GM23338 (cell line): ENCODE measurements around the gene KLRG1. TPM values are rescaled to one million over a fixed set of nuclear protein-coding genes. Genes with fewer than 3 reads are reported as not detected.
A peak's percentile ranks its signal among the peaks of the same experiment; 100 is the strongest.

Source experiments
- ATAC-seq: fragments of 200-7000 bp; cut with Tn5 transposase; 3 replicates; pipeline ENCODE4 v1.9.1; 2020
- DNase-seq: peaks from one replicate; pipeline ENCODE4 v3.0.0-alpha.2; 2015; ENCODE audit warnings: low spot score
- H2AFZ ChIP-seq: fragments of 200-600 bp; sonication (generic); 2 replicates; pipeline ENCODE4 v1.8.0; 2016; ENCODE audit warnings: antibody characterized with exemption, mild to moderate bottlenecking, moderate library complexity
- H3F3A ChIP-seq: fragments of 200-600 bp; sonication (generic); replicated peaks from 2 replicates; pipeline ENCODE4 v1.8.0; 2017; ENCODE audit warnings: antibody characterized with exemption, mixed run types, low read depth
- H3K27ac ChIP-seq: fragments of 200-600 bp; sonication (generic); 2 replicates; pipeline ENCODE4 v1.6.1; 2016; ENCODE audit warnings: low read depth
- H3K27me3 ChIP-seq: fragments of 200-600 bp; sonication (generic); 2 replicates; pipeline ENCODE4 v1.8.0; 2016; ENCODE audit warnings: mild to moderate bottlenecking, mixed run types, moderate library complexity; ENCODE audit not compliant: insufficient read depth
- H3K36me3 ChIP-seq: fragments of 200-600 bp; sonication (generic); 2 replicates; pipeline ENCODE4 v1.8.0; 2016; ENCODE audit warnings: mild to moderate bottlenecking; ENCODE audit not compliant: insufficient read depth
- H3K4me1 ChIP-seq: fragments of 200-600 bp; sonication (generic); 2 replicates; pipeline ENCODE4 v1.8.0; 2016; ENCODE audit warnings: mild to moderate bottlenecking, moderate library complexity; ENCODE audit not compliant: insufficient read depth
- H3K4me2 ChIP-seq: fragments of 200-600 bp; sonication (generic); 2 replicates; pipeline ENCODE4 v1.7.1; 2017; ENCODE audit warnings: mixed run types
- H3K4me3 ChIP-seq: fragments of 200-600 bp; sonication (generic); 2 replicates; pipeline ENCODE4 v1.6.1; 2016; ENCODE audit warnings: mixed run types
- H3K79me2 ChIP-seq: fragments of 200-600 bp; sonication (generic); replicated peaks from 2 replicates; pipeline ENCODE4 v1.8.0; 2017; ENCODE audit warnings: mild to moderate bottlenecking; ENCODE audit not compliant: insufficient read depth
- H3K9me2 ChIP-seq: fragments of 200-600 bp; sonication (generic); 2 replicates; pipeline ENCODE4 v1.8.0; 2017; ENCODE audit not compliant: insufficient read depth
- H4K20me1 ChIP-seq: fragments of 200-600 bp; sonication (generic); replicated peaks from 2 replicates; pipeline ENCODE4 v1.8.0; 2017; ENCODE audit warnings: mild to moderate bottlenecking; ENCODE audit not compliant: insufficient read depth
- H3K27ac Mint-ChIP-seq: 2 replicates; pipeline ENCODE4 v1.8.0; 2020; ENCODE audit warnings: inconsistent platforms, mild to moderate bottlenecking, moderate library complexity, mixed read lengths
- H3K27me3 Mint-ChIP-seq: 3 replicates; pipeline ENCODE4 v1.8.0; 2022; ENCODE audit warnings: low read depth, mild to moderate bottlenecking, moderate library complexity, mixed read lengths, inconsistent platforms; ENCODE audit not compliant: insufficient read depth, poor library complexity
- H3K36me3 Mint-ChIP-seq: 3 replicates; pipeline ENCODE4 v1.8.0; 2021; ENCODE audit warnings: low read depth, mild to moderate bottlenecking, inconsistent platforms, moderate library complexity, mixed read lengths
- H3K4me1 Mint-ChIP-seq: 3 replicates; pipeline ENCODE4 v1.8.0; 2020; ENCODE audit warnings: mild to moderate bottlenecking, inconsistent platforms, mixed read lengths
- H3K4me3 Mint-ChIP-seq: 3 replicates; pipeline ENCODE4 v1.8.0; 2021; ENCODE audit warnings: moderate library complexity, mild to moderate bottlenecking, inconsistent platforms, mixed read lengths
- H3K9me3 Mint-ChIP-seq: 3 replicates; pipeline ENCODE4 v1.8.0; 2020; ENCODE audit warnings: moderate library complexity, mild to moderate bottlenecking, inconsistent platforms, mixed read lengths
- CTCF ChIP-seq, 2 experiments: fragments of 200-600 bp in 1 of 2; sonication (generic) in 1 of 2; conservative IDR thresholded peaks; 2 replicates each; pipeline versions ENCODE4 v1.5.1 to v1.6.1; 2016 to 2017; ENCODE audit warnings: antibody characterized with exemption in 2 of 2, low read depth in 2 of 2, mild to moderate bottlenecking in 2 of 2, moderate library complexity in 1 of 2
- EZH2 ChIP-seq: fragments of 200-600 bp; sonication (generic); IDR thresholded peaks from one replicate; pipeline ENCODE4 v1.8.0; 2017; ENCODE audit warnings: antibody characterized with exemption, mild to moderate bottlenecking, low read depth; ENCODE audit not compliant: unreplicated experiment
- EZH2phosphoT487 ChIP-seq: fragments of 200-600 bp; sonication (generic); IDR thresholded peaks from one replicate; pipeline ENCODE4 v1.8.1; 2018; ENCODE audit warnings: antibody characterized with exemption; ENCODE audit not compliant: unreplicated experiment
- POLR2AphosphoS5 ChIP-seq: IDR thresholded peaks from 2 replicates; pipeline ENCODE4 v1.6.1; 2016; ENCODE audit warnings: antibody characterized with exemption, low read depth
- STAT1 ChIP-seq: IDR thresholded peaks from one replicate; pipeline ENCODE4 v1.6.1; 2016; ENCODE audit warnings: antibody characterized with exemption; ENCODE audit not compliant: unreplicated experiment
- ZNF114 ChIP-seq: fragments of 250-450 bp; sonication (Bioruptor Pico); IDR thresholded peaks from 2 replicates; pipeline ENCODE4 v1.5.0; 2020; ENCODE audit warnings: mild to moderate bottlenecking, moderate library complexity
- ZNF331 ChIP-seq: fragments of 250-450 bp; sonication (Bioruptor Pico); IDR thresholded peaks from 2 replicates; pipeline ENCODE4 v1.5.0; 2020; ENCODE audit warnings: low read depth, mild to moderate bottlenecking, moderate library complexity
- ZNF462 ChIP-seq: fragments of 250-450 bp; sonication (Bioruptor Pico); IDR thresholded peaks from 2 replicates; pipeline ENCODE4 v1.5.0; 2020; ENCODE audit warnings: mild to moderate bottlenecking, moderate library complexity
- polyA plus RNA-seq: library from polyadenylated mRNA; unstranded; fragments of >200 nt; fragmentation: Nextera tagmentation; extraction: Ambion mirVana; gene quantifications from 2 replicates; pipeline ENCODE4 v1.2.1, GENCODE V29; 2016
- total RNA-seq: library from RNA; depleted of rRNA; stranded (reverse); fragments of >200 nt; shearing (Covaris generic); gene quantifications from 2 replicates; pipeline ENCODE4 v1.2.3, GENCODE V29; 2014

Gene KLRG1
- total and polyA plus RNA-seq, 2 experiments from 2014 or later, result 5.1 to 7.9 TPM

- no peak for ATAC-seq
These were observed 47.5 kb upstream of the KLRG1 start for GRCh38 chr12:8941691-8942478.

More at GRCh38 chr12:8941691-8942478, 47.5 kb upstream of the KLRG1 start:
- Histone ChIP-seq H3K27ac (peak overlapping the region; percentile 89), H3K36me3 (peaks cover 66% of the 10 kb centered on the region), H3K9me2 (no peaks in the 10 kb centered on the region), H3F3A (peaks cover 72% of the 10 kb centered on the region), H4K20me1 (peaks cover 48% of the 10 kb centered on the region), H2AFZ (no peak overlapping the region), H3K27me3 (no peaks in the 10 kb centered on the region), H3K4me1 (no peaks in the 10 kb centered on the region; the same call in 1 of the 2 replicates), H3K4me2 (no peak overlapping the region), H3K79me2 (peaks cover 35% of the 10 kb centered on the region), H3K4me3 (no peak overlapping the region)
- Mint-ChIP-seq H3K4me1 (peaks cover 8% of the 10 kb centered on the region), H3K27ac (peak overlapping the region; percentile 1; the same call in 1 of the 2 replicates), H3K27me3 (peaks cover 5% of the 10 kb centered on the region), H3K4me3 (no peak overlapping the region), H3K36me3 (peaks cover 75% of the 10 kb centered on the region), H3K9me3 (no peaks in the 10 kb centered on the region)
- DNase-seq, result peak; percentile 24
- TF ChIP-seq ZNF331 (CRISPR knock-in tag), result no peak
- TF ChIP-seq EZH2phosphoT487, result no peak
- TF ChIP-seq CTCF (conservative IDR thresholded peaks at IDR 0.05; ENCODE audit: low read depth in 2 of 2), result 0 out of 4 replicates have a peak, but pooled peaks of 1 of the 2 experiments have one; percentile 8
- TF ChIP-seq ZNF114 (CRISPR knock-in tag), result no peak
- TF ChIP-seq EZH2, result no peak
- TF ChIP-seq STAT1, result no peak
- TF ChIP-seq POLR2AphosphoS5, result peak; percentile 66
- TF ChIP-seq ZNF462, result no peak
